ENCODE measurements around the gene DDX42. TPM values are rescaled to one million over a fixed set of nuclear protein-coding genes. Genes with fewer than 3 reads are reported as not detected.

DDX42 gene
- total and polyA plus RNA-seq, 12 donors: 27.7 to 69.9 (median 61.8) TPM

GRCh38 chr17:63741143-63741407 lies 32.9 kb upstream of the DDX42 start:
- Histone ChIP-seq H3K9me3 (no peaks in the 10 kb centered on the region), H3K4me1 (peaks cover 6 to 22% (median 17%) of the 10 kb centered on the region in 9 donors), H3K36me3 (peaks cover 0 to 30% (median 11%) of the 10 kb centered on the region in 9 donors), H3K27ac (peak overlapping the region; percentile 72 to 96 (median 92)), H3K27me3 (no peaks in the 10 kb centered on the region), H3K4me3 (peak overlapping the region; percentile 69 to 97 (median 84))
- intact Hi-C loops (cut with DNase I): loop anchor here in 2 of 10 donors (1.0 to 10.0 kb wide), 3 partner anchors 32 to 116 kb away; partner anchors contain the start of genes CCDC47 (in 1 of the 2), LIMD2 (in 1 of the 2) and MAP3K3 (in 1 of the 2)
- 0% methylated on average over 14 of the region's 14 CpGs for WGBS, 2 donors
- ATAC-seq: peak in 5 of 8 donors; percentile 2 to 55 (median 4)
- TF ChIP-seq CTCF (IDR thresholded peaks at IDR 0.05): no peak
- DNase-seq: no peak

- H3K9me3 ChIP-seq: no peaks in the 10 kb centered on the region
- DNase-seq (peak; percentile 98 to 99), ATAC-seq (peak; percentile 99 to 100 (median 100))
- 0% methylated on average over 56 to 61 of the region's 61 CpGs for whole genome bisulfite sequencing, 2 donors
- peak in 1 of 9 donors; percentile 19 for TF ChIP-seq CTCF (IDR thresholded peaks at IDR 0.05)
- peaks cover 0 to 35% (median 16%) of the 10 kb centered on the region in 9 donors for H3K36me3 ChIP-seq
- H3K27me3 ChIP-seq: no peaks in the 10 kb centered on the region
- H3K4me1 ChIP-seq: peaks cover 6 to 22% (median 16%) of the 10 kb centered on the region in 9 donors
- peak within 1 kb of the TSS; percentile 72 to 96 (median 92) for H3K27ac ChIP-seq
- H3K4me3 ChIP-seq: peak within 1 kb of the TSS; percentile 69 to 97 (median 84)
- intact Hi-C loops (cut with DNase I): loop anchor here in 2 of 10 donors (1.0 to 10.0 kb wide), 3 partner anchors 32 to 117 kb away; partner anchors contain the start of genes CCDC47 (in 1 of the 2), LIMD2 (in 1 of the 2) and MAP3K3 (in 1 of the 2)
Measured at GRCh38 chr17:63741408-63742173, 32.4 kb upstream of the DDX42 start, which contains the start of gene STRADA. Gene STRADA, minus strand, starts transcription at chr17:63741799. Its CDS starts 13,430 bp downstream, at chr17:63728369.

GRCh38 chr17:63751806-63752205 lies 22.2 kb upstream of the DDX42 start:
- Histone ChIP-seq H3K4me1 (peaks cover 0 to 20% (median 0%) of the 10 kb centered on the region in 9 donors), H3K9me3 (no peaks in the 10 kb centered on the region), H3K36me3 (peaks cover 0 to 100% (median 73%) of the 10 kb centered on the region in 9 donors), H3K4me3 (peak overlapping the region in 1 of 10 donors; percentile 17), H3K27ac (peak overlapping the region in 1 of 10 donors; percentile 39), H3K27me3 (no peaks in the 10 kb centered on the region)
- DNase-seq: no peak
- no peak for ATAC-seq
- no peak for TF ChIP-seq CTCF (IDR thresholded peaks at IDR 0.05)
- intact Hi-C loops (cut with DNase I): no loop called here
- 67 to 69% methylated on average over 8 of the region's 8 CpGs for WGBS, 2 donors

- DNase-seq: no peak
- no peak for TF ChIP-seq CTCF (IDR thresholded peaks at IDR 0.05)
- intact Hi-C loops (cut with DNase I): no loop called here
- no peak for ATAC-seq
- Histone ChIP-seq H3K9me3 (no peaks in the 10 kb centered on the region), H3K4me3 (no peak overlapping the region), H3K27me3 (no peaks in the 10 kb centered on the region), H3K4me1 (peaks cover 0 to 27% (median 0%) of the 10 kb centered on the region in 9 donors), H3K27ac (no peak overlapping the region), H3K36me3 (peaks cover 0 to 100% (median 65%) of the 10 kb centered on the region in 9 donors)
- 91 to 94% methylated on average over 1 of the region's 1 CpG for WGBS, 2 donors
Measured at GRCh38 chr17:63752707-63753106, 21.3 kb upstream of the DDX42 start.

Measured in heart right ventricle (tissue), 16 donors.